GM18951 (cell line): ENCODE data around the gene ANGPTL2.

ENCODE experiments used
- POLR2A ChIP-seq: IDR thresholded peaks from 4 replicates; pipeline ENCODE4 v1.6.1; 2011; ENCODE audit warnings: mild to moderate bottlenecking; ENCODE audit not compliant: insufficient read length, insufficient read depth; ENCODE audit errors: extremely low read depth
- in situ Hi-C: fragments of 300-500 bp; cut with MboI; formaldehyde crosslinking; loops from one replicate; pipeline ENCODE4 v1.12.0; 2022; ENCODE audit warnings: low sequenced_read_pairs, mixed read lengths, inconsistent platforms; ENCODE audit not compliant: unreplicated experiment

The ANGPTL2 gene

DNA sequence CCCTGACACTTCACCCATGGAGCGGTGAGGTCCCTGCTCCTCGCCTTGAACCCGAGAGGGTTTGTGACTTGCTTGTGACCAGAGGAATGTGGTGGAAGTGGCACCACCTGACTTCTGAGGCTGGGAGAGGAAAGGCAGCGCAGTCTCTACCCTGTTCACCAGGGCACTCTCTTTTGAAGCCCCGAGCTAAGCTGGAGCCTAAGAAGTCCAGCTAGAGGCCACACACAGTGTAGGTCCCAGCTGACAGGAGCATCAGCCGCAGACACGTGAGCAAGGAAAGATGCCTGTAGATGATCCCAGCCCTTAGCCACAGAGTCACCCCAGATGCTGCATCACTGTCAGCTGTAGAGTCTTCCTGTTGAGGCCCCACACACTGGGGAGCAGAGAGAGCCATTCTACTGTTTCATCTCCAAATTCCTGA is 1.7 kb upstream of the ANGPTL2 start:
- in situ Hi-C loops = no loop called here
- TF ChIP-seq POLR2A = no peak

DNA sequence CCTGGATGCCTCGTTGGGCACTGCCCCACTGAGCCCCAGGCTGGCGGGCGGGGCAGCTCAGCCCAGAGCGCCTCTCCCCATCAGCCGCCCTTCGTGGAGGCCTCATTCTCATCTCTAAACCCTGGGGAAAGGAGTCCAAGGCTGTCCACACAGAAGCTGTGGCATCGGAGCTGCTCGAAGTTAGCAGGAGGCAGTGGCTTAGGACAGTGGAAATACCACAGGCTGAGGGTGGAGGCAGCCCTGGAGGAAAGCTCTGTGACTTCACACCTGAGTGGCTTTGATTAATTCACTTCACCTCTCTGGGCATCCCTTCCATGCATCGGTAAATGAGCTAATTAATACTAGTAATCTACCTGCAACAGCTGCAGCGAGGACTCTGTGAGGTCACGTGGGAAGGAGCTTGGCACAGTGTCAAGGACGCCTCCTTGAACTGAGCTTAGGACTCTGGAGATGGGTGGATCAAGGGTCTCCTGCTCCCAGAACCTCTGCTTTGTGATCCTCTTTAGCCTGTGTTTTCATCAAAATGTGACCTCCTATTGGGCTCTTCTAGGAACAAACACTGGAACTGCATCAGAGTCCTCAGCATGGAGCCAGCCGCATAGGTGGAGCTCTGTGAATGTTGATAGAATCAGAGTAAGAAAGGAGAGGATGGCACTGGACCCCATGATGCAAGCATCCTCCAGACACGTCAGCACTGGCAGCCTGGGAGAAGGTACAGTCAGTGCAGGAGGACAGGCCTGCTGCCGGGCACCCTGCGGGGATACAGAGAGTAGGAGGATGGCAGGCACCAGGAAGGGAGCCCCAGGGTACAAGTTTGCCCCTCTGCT is 842 bp upstream of the ANGPTL2 start:
- in situ Hi-C loops = no loop called here
- no peak for TF ChIP-seq POLR2A

DNA sequence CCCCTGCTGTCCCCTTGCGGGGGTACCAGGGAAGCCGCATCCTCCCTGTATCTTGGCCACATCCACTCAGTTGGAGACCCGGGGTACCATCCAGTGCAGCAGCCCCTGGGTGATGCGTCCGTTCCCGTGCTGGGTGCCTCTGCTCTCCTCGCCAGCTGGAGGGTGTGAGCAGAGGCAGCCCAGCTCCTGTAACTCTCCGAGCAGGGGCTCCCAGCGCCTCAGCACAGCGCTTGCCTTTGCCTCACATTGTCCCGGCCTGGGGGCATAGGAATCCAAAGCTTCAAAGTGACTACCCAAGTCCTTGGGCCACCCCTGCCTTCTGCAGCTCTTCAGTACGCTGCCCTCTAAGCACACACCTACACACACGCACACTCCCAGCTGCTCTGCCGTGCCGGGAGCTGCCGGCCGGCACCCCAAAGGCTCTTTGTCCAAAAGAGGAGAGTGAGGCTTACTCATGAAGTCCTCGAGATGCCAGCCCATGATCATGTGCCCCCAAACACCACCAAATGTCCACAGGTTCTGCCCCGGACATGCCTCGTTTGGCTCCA is 733 bp downstream of the ANGPTL2 start:
- TF ChIP-seq POLR2A = no peak
- in situ Hi-C loops = no loop called here

DNA sequence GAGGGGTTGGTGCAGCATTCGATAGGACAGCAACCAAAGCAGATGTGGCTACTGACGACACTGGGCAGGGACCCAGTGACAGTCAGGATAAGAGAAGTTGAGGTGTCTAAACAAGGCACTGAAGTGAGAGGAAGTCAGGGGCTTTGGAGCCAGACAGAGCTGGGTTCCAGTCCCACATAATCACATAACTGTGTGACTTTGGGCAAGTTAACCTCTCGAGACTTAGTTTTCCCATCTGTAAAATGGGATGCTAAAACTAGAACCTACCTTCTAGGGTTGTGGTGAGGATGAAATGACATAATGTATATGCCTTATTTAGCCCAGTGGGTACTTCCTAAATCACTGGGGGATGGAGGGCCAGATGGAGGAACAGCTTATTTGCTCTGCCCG is 3.1 kb downstream of the ANGPTL2 start:
- in situ Hi-C loops = no loop called here

DNA sequence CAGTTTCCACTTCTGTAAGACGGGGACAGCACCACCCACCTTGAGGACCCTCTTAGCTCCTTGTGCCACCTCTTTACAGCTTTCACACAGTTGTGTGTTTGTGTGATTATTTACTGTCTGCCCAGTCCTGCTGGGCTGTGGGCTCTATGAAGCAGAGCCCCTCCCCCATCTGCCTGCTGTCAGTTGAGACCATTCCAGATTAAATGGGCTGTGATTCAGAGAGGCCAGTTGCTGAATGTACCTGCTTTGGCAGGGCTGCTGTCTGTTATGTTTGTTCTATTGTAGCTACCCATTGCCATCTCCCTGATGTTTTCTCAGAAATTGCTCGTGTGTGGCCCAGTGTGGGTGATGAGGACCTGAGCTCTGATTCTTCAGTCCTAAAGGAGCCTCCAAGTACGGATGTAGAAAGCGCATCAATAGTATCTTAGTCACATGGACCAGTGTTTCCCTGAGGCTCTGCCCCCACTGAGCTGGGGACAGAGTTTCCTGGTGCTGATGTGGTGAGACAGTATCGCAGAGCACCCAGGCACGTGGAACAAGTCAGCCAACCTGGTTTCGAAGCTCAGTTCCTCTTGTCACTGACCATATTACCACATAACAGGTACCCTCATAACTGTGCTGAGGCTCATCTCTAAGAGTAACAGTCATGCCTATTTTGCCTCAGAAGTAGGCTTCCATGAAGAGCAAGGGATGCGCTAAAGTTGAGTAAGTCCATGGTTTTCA is 3.7 kb downstream of the ANGPTL2 start:
- no peak for TF ChIP-seq POLR2A
- in situ Hi-C loops = no loop called here

More for the DNA sequence above, 3.1 kb downstream of the ANGPTL2 start:
- TF ChIP-seq POLR2A = no peak

DNA sequence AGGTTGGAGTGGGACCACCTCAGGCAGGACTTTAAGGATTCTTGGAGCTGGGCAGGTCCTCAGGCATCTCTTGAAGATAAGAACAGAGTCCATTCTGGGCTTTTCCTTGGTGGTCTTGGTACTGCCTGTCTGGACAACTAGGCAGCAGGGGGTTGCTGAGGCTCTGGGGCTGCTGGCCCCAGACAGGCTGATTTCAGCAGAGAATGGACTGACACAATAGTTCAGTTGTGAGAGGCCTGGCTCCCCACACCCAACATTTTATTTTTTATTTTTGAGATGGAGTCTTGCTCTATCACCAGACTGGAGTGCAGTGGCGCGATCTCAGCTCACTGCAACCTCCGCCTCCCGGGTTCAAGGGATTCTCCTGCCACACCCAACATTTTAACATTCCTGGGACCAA is 4.6 kb downstream of the ANGPTL2 start:
- in situ Hi-C loops = no loop called here
- no peak for TF ChIP-seq POLR2A

DNA sequence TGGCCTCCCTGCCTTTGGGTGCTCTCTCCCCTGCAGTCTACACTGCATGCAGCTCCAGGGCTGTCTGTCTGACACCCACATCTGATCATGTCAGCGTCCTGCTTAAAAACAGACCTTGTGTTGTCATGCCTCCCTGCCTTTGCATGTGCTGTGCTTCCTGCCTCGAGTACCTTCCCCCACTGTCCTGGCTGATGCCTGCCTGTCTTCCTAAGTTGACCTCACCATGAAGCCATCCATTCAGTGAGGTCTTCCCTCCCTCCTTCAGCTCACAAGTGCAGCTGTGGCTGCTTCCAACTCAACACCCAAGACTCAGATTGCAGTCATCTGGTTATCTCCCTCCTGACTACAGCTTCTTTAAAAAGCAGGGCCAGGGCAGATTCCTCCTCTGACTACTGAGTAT is 5.5 kb downstream of the ANGPTL2 start:
- in situ Hi-C loops = no loop called here
- TF ChIP-seq POLR2A = no peak

DNA sequence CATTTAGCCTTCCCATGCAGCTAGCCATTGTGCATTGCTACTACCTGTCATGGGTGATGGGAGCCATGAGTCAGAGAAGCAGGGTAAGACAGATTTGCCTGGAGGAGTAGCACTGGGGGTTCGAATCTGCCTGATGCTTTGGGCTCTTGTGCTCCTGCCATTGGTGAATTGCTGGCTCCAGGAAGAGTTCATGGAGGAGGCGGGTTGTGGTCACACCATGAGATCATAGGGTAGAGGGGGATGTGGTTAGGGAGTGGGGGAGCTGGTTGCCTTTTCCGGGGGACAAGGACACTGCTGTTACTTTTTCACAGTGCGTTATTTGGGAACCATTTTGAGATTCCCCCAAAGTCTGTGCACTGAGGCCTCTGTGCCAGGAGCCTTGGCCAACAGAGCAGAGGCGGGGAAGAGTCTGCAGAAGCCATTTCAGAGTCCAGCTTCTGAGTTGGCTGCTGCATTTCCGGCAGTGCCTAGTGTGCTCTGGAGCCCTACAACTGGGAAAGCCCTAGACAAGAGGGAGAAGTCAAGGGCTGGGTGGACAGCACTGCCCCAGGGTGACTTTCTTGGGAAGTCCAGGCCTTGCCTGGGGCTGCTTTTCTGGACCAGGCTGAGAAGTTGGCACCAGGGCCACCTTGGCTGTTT is 6.2 kb downstream of the ANGPTL2 start:
- no peak for TF ChIP-seq POLR2A
- in situ Hi-C loops = no loop called here

DNA sequence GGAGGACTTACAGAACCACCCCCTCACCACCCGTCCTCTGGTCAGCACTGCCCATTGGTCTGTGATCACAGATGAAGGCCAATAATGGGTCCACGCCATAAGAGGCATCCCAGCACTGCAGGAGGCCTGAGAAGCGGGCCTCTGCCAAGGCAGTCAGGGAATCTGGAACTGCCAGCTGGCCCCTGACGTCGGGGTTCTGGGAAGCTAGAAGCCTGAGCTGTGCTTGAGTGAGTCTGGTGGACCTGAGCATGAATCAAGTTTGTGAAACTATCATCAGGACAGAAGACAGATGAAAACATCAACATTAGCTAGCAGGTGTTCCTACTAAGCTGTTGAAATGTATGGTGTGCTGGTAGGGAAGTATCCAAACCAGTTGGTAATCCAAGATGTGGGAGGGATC is 7.8 kb downstream of the ANGPTL2 start:
- TF ChIP-seq POLR2A = no peak
- in situ Hi-C loops = no loop called here

DNA sequence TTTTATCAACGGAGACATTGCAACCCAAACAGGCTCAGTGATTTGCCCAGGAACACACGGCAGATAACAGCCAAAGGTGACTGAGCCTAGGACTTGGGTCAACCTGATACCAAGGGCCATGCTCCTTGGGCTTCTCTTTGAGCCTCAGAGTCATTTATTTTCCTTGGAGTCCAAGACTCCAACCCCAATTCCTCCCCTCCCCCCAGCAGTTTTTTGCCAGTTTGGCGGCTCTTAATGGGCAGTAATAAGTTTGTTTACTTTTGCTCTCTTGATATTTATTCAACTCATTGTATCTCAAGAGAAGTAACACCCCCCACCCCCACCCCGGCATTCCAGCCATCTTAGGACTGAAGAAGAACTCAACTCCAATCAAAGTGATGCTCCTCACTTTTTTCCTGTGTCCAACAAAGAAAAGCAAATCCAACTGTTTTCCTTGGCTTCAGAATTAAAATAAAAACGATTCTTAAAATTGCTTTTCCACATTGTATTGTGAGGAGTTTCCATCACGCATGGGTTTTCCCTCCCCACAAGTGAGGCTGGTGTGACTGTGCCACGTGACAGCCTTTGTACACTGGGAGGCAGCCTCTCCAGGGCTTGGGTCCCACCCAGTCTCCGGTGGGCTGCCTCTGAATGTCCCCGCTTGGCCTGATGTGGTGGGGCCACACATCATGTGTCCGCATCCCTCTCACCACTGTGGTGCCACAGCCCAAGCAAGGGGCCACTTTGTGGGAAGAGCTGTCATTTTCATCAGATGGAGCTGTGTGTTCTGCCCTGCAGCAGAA is 9.1 kb downstream of the ANGPTL2 start:
- in situ Hi-C loops = no loop called here
- TF ChIP-seq POLR2A = no peak

DNA sequence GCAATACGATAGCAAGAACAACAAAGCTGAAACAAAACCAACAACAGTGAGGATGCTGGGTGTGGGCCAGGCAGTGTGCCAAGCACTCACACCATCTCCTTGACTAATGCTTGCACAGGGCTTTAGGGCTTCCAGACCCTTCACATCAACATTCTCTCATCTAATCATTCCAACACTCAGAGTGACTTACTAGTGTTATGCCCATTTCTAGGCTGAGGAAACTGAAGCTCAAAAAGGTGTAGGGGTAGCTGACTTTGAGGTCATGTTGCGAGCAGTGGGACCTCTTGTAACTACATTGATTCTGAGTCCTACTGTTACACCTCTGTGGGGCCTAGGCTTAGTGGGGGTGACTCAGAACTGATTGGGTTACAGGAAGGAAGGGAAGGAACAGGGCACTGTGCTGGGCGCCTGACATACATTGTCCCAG is 9.7 kb downstream of the ANGPTL2 start:
- TF ChIP-seq POLR2A = no peak
- in situ Hi-C loops = no loop called here

DNA sequence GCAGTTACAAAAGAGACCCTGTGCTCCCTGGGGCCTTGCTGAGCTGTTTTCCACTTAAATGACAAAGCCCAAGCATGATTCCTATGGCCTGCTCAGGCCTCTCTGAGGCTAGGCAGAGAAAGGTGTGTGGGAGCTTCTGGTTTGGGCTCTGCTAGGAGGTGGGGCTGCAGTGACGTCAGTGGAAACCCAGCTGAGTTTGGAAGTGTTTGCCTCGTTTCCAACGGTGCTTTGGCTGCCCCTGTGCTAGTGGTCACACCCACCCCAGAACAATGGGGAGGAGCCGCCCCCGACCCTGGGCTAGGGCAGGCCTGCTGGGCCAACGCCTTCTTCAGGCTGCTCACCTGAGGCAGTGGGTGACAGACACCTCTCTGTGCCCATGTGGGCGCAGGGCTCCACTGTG is 10.4 kb downstream of the ANGPTL2 start:
- in situ Hi-C loops = no loop called here
- no peak for TF ChIP-seq POLR2A
